ENCODE results near the gene ARID5B.
A peak's percentile ranks its signal among the peaks of the same experiment; 100 is the strongest.

The ARID5B gene

DNA sequence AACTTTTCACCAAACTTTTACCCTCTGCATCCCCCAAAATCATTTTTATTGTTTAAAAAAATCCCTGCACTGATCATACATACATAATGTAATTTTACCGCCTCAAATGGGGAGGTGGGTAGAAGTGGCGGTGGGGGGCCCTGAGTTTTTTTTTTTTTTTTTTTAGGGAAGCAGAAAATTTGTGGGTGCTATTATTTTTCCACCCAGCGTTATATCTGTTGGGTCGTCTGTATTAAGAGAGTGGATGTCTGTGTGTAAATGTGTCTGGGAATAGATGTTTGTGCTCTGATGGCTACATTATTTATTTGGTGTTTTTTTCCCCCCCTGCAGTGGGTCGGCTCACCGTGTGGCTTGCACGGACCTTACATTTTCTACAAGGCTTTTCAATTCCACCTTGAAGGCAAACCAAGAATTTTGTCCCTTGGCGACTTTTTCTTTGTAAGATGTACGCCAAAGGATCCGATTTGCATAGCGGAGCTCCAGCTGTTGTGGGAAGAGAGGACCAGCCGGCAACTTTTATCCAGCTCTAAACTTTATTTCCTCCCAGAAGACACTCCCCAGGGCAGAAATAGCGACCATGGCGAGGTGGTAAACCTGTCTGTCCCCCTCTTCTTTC is 438 bp downstream of the ARID5B start:
- peak; percentile 78 for DNase-seq (ENCODE audit: low spot score)

DNA sequence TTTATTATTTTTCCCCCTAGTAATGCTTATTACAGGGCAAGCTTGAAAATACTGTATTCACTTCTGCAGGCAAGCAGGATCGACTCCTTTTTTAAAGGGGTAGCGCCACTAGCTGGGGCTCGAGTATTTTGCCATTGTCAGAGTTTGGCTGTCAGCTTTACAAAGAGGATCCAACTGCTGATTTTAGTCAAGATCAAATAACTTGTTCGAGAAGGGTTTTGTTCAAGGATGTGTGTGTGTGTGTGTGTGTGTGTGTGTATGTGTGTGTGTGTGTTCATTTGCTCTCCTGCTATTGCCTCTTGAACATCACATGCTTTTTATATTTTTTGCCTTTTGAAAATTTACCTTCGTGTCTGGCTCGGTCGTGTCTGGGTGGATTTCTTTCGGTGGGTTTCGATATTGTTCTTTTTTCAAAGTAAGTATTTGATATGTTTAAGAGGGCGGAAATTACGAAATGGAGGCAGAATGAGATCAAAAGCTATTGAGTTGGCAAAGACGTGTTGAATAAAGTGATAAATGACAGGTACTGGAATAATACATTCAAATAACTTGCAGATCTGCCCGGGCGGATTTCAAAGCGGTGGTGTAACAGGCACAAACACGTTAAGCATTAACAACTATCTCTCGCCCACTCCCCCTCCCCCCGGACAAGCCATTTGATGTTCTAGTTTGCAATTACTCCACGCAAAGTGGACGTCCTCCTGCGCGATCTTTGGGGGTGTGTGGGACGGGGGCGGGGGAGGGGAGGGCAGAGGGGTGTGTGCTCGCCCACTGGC is 1.1 kb downstream of the ARID5B start:
- TF ChIP-seq, protein P1, sequence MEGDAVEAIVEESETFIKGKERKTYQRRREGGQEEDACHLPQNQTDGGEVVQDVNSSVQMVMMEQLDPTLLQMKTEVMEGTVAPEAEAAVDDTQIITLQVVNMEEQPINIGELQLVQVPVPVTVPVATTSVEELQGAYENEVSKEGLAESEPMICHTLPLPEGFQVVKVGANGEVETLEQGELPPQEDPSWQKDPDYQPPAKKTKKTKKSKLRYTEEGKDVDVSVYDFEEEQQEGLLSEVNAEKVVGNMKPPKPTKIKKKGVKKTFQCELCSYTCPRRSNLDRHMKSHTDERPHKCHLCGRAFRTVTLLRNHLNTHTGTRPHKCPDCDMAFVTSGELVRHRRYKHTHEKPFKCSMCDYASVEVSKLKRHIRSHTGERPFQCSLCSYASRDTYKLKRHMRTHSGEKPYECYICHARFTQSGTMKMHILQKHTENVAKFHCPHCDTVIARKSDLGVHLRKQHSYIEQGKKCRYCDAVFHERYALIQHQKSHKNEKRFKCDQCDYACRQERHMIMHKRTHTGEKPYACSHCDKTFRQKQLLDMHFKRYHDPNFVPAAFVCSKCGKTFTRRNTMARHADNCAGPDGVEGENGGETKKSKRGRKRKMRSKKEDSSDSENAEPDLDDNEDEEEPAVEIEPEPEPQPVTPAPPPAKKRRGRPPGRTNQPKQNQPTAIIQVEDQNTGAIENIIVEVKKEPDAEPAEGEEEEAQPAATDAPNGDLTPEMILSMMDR (IDR thresholded peaks at IDR 0.05), result no peak
- Histone ChIP-seq H3K27ac (peak overlapping the region; percentile 97 to 98), H3K4me3 (peak overlapping the region; percentile 97)
- DNase-seq (ENCODE audit: low spot score), result no peak

More for the DNA sequence above, 438 bp downstream of the ARID5B start:
- peak overlapping the region; percentile 97 to 98 for H3K27ac ChIP-seq
- TF ChIP-seq, protein P1 (IDR thresholded peaks at IDR 0.05), result no peak
- peak overlapping the region; percentile 97 for H3K4me3 ChIP-seq

DNA sequence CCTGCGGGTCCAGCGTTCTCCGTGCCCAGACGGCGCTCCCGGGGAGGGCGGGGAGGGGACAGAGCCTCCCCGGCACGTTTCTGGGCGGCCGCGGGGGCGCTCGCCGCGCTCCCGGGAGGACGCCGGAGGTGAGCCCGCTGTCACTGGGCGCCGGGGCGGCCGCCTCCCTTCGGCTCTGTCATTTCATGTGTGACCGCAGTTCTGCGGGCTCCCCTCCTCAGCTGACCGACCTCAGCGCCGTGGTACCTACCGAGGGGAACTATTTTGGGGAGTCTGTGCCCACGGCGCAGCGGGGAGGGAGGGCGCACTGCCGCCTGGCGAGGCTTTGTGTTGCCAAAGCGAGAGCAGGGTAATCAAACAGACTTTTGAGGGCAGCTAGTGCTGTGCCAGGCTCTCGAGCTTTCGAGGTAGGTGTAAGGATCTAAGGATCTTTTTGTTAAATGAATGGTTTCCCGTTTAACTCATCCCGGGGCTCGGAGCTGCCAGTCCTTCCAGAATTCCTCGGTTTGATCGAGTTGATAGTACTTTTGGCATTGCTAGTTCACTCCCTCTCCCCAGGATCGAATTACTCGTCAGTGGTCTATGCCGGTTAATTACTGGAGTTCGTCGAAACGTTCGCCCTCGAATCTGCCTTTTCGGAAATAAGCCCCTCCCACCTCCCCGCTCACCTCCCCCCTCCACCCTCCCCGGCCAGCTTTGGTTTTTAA is 1.9 kb downstream of the ARID5B start:
- TF ChIP-seq, protein P1 (IDR thresholded peaks at IDR 0.05), result no peak
- peak overlapping the region; percentile 97 for H3K4me3 ChIP-seq
- peak; percentile 79 for DNase-seq (ENCODE audit: low spot score)
- peak overlapping the region; percentile 97 to 98 for H3K27ac ChIP-seq

DNA sequence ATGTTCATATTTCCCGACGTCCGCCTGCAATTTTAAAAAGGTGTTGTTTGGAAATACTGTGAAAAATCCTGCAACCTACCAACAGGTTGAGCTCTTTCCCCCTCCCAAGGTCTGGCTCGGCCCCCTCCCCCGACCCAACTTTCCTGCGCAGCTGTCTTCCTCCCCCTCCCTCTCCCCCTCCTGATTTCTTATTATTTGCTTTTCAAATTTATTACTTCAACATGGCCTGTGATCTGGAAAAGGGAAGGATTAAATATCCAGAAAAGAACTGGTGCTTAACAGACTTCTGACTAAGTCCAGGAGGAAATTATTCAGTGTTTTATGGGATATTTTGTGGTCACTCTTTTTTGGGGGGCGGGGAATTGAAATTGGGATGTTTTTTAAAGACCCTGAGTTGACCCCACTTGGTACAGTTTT is 2.4 kb downstream of the ARID5B start:
- TF ChIP-seq, protein P1 (IDR thresholded peaks at IDR 0.05), result no peak
- H3K27ac ChIP-seq, result peak overlapping the region; percentile 97 to 98
- no peak for DNase-seq (ENCODE audit: low spot score)
- H3K4me3 ChIP-seq, result peak overlapping the region; percentile 97

DNA sequence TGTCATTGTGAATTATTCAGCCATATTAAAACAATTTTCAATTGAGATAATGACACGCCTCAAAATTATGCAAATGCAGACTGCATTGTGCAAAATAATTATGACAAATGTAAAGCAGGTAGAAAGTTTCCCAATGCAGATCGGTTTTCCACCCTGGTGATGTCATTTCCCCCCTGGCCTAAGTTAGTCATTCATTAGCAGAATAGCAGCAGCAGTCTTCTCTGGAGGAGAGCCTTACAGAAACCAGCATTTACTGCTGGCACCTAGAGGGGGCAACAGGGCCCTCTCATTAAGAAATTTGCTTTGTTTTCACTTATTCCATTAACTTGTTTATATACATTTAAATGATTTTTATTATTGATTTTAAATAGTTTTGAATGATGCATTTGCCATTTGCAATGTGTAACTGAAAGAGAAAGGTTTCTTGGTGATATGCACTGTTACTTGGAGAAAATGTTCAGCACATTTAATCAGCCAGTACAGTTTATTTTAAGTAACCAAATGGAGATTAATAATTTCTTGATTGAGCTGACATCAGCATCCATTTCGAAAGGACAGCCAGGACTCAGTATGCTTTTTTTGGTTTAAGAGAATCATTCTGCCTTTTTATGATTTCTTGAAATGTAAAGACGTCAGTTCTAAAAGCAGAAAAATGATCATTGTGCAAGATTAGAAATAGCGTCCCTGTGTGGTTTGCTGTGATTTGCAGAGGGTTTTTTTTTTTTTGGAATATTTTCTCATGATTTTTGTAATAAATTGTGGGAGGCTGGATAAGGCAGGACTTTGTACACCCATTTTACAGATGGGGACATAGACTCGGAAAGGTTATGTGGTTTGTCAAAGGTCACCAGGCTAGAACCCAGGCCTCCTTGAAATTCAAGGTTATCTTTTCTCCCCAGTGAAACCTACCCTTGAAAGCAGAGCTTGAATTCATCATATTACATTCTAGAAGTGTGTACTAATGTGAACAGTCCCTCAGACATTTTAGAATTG is 3.5 kb downstream of the ARID5B start:
- peak overlapping the region; percentile 97 to 98 for H3K27ac ChIP-seq
- H3K4me3 ChIP-seq, result peak overlapping the region; percentile 97
- TF ChIP-seq, protein P1 (IDR thresholded peaks at IDR 0.05), result no peak
- no peak for DNase-seq (ENCODE audit: low spot score)

DNA sequence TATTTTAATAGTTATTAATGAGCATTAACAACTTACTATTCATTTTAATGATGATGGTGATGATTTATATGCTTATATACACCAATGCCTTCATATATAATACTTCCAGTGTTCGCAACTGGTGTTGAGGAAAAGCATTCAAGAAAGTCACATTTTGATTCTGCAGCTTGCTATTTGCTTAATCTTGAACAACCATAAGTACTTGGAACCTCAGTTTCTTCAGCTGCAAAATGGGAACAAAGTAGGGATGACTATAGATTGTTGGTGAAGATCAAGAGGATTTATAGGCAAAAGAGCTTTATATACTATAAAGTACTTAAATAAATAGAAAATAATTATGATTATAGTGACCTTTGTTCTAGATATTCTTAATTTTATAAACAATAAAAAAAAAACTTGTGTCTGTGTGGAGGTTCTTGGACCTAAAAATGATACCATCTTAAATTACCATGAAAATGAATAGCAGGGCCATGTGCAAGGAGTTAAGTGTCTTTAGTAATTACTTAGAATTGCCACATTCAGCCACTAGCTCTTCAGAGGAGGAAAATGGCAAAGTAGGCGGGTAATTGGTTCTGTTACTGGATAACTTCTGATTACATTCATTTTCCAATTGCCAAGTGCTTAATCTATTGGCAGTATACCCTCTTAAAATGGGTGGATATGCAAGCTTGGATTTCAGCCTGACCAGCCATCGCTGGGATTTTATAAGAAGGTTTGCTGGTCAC is 4.5 kb downstream of the ARID5B start:
- TF ChIP-seq, protein P1 (IDR thresholded peaks at IDR 0.05), result no peak
- H3K27ac ChIP-seq, result peak overlapping the region; percentile 67 to 97

More for the DNA sequence above, 4.5 kb downstream of the ARID5B start:
- DNase-seq (ENCODE audit: low spot score), result no peak
- H3K4me3 ChIP-seq, result no peak overlapping the region
